GM10248 (cell line): ENCODE measurements around the gene MORN1.

Experiments
- CTCF ChIA-PET: fragments of 300-600 bp; sonication (Branson Sonifier 250); formaldehyde crosslinking; extraction: SDS; loops from one replicate; lab custom pipeline; 2021; ENCODE audit warnings: antibody characterized with exemption; lab: Yijun Ruan, JAX
- POLR2A ChIA-PET: fragments of 350-650 bp; sonication (Branson Sonifier 250); formaldehyde crosslinking; extraction: SDS; loops from one replicate; lab custom pipeline; 2020; ENCODE audit warnings: antibody characterized with exemption; lab: Yijun Ruan, JAX
- DNase-seq: peaks from one replicate; pipeline ENCODE4 v3.0.0; 2012; ENCODE audit errors: extremely low spot score
- TF ChIP-seq, protein P1 (sequence below): IDR thresholded peaks from 2 replicates; pipeline ENCODE4 v1.5.1; 2012; ENCODE audit warnings: mild to moderate bottlenecking, low read depth; ENCODE audit errors: extremely low read depth, missing control alignments, control extremely low read depth

The MORN1 gene

DNA sequence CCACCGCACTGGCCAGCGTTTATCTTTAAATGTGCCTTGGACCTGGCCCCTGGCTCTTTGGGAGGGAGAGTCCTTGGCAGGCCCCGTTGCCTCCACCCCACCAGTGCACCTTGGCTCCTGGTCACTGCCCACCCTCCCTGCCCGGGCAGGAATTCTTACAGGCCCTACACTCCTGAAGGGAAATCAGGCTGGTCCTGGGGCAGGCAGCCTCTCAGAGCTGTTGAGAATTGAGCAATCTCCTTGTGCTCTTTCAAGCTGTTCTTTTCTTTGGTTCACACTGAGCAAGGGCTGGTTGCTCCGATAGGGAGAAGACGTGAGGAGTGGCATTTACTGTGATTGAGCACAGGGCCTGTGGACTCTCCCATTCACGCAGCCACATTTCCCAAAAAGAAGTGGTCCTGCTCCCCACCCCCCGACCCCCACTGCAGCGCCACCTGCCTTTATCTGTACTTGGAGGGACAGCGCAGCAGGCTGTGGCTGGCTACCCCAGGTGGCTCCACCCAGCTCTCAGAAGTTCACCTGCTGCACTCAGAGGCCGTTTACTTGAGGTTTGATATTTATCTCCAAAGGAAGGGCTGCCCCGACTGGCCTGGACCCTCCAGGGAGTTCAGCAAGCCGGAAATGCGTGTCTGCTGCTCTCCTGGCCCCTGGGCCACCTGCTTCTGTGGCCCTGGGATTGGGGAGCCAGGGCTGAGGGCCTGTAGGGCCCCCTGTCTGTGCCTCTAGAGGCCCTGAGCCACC lies 115.4 kb downstream of the MORN1 start:
- DNase-seq = no peak
- CTCF ChIA-PET = interaction anchor here (0.9 to 1.1 kb wide), 2 partner anchors 9 to 24 kb away, joined by 3 read pairs; no protein-coding TSS in a partner anchor
- TF ChIP-seq, protein P1, sequence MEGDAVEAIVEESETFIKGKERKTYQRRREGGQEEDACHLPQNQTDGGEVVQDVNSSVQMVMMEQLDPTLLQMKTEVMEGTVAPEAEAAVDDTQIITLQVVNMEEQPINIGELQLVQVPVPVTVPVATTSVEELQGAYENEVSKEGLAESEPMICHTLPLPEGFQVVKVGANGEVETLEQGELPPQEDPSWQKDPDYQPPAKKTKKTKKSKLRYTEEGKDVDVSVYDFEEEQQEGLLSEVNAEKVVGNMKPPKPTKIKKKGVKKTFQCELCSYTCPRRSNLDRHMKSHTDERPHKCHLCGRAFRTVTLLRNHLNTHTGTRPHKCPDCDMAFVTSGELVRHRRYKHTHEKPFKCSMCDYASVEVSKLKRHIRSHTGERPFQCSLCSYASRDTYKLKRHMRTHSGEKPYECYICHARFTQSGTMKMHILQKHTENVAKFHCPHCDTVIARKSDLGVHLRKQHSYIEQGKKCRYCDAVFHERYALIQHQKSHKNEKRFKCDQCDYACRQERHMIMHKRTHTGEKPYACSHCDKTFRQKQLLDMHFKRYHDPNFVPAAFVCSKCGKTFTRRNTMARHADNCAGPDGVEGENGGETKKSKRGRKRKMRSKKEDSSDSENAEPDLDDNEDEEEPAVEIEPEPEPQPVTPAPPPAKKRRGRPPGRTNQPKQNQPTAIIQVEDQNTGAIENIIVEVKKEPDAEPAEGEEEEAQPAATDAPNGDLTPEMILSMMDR = no peak
- POLR2A ChIA-PET = no interaction called here

DNA sequence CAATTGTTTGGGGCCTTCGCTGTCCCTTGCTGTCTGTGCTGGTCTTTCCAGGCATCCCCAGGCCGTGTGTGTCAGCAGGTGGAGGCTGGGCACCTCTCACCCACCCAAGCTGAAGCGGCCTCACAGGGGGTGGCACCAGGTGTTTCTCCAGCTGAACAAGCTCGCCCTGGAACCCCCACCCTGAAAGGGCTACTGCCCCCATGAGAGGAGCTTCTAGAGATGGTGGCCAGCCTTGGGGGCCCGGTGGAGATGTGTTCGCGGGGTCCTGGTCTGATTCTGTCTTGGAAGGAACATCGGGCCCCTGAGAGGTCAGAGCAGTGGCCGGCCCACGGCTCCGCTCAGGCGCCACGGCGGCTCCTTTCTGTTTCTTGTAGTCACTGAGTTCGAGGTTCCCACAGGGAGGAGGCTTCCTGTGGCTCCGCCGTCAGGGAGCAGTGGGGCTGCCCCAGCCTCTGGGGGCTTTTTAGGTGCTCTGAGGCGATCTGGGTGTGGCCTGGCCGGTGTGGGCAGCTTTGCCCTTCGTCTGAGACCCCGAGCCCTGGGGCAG lies 116.4 kb downstream of the MORN1 start:
- CTCF ChIA-PET = no interaction called here
- POLR2A ChIA-PET = no interaction called here
- no peak for DNase-seq
- TF ChIP-seq, protein P1 = no peak

DNA sequence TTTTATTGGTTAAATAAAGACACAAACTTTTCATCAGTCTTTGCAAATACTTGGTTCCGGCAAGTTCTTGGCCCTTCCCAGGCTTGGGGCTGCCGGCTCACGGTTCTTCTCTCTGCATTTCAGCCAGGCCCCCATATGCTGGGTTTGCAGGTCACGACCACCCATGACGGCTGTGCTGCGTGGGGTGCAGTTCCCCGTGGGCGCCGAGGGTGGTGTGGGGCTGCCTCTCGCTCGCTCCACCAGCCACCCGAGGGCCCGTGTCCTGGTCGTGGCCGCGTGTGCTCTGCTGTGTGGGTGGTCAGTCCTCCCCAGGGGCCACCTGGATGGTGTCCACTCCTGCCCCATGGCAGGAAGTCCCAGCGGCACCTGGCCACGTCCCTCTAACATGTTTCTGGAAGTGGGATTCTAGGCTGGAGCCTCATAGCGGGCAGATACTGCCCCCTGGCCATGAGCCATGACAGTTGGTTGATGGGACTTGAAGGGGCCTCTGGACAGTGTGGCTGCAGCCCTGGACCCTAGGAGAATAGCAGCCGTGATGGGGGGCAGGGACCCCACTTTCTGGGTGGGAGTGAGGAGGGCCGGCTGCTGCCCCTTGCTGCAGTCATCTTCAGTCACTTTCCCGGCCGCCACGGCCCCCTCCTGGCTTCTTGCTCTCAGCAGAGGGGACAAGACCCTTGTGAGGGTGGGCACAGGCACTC lies 117.0 kb downstream of the MORN1 start:
- ChIA-PET CTCF (no interaction called here), POLR2A (no interaction called here)
- DNase-seq = no peak
- TF ChIP-seq, protein P1 = no peak

GRCh38 chr1:2273401-2274090 lies 117.8 kb downstream of the MORN1 start:
- CTCF ChIA-PET = interaction anchor here (1.0 kb wide), 1 partner anchor 18 kb away, joined by 3 read pairs; no protein-coding TSS in a partner anchor
- TF ChIP-seq, protein P1 = no peak
- no peak for DNase-seq
- POLR2A ChIA-PET = no interaction called here

DNA sequence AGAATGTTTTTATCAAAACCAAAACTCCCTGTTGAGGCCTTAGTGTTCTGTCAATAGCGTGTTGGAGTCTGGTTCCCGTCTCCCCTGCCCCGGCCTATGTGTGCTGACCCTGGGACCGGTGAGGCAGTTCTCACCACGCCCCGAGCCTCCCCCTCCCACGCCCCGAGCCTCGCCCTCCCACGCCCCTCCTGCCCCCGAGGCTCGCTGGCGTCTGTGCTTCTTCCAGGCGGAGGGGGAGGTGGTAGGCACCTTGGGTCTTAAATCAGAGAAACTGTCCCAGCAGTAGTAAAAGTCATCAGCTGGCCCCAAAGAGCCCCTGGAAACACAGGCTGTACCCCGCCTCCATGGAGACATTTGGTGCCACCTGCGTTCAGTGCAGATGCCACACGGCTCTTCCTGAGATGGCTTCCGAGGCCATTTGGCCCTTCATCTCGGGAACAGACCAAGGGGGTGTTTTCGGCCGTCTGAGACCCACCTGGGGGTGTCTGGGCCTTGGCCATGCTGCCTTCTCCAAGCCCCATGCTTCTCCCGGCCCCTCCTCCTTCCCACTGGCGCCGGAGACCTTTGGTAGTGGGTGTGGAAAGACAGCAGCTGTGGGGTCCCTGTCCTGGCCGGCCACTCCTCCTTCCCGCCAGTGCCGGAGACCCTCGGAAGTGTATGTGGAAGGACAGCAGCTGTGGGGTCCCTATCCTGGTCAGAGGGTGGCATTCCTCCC lies 118.5 kb downstream of the MORN1 start:
- TF ChIP-seq, protein P1 = no peak
- DNase-seq = no peak
- ChIA-PET POLR2A (no interaction called here), CTCF (interaction anchor here (1.0 kb wide), 1 partner anchor 17 kb away, joined by 3 read pairs; no protein-coding TSS in a partner anchor)
